T47D (cell line): ENCODE data around the gene BAD.
"Not testable (repeated sequence)": the region's sequence is repeated elsewhere in the genome, so short reads cannot be mapped to it uniquely, and the experiment has no call there.

Experiments
- DNase-seq, 2 experiments: peaks; one replicate each; pipeline versions ENCODE4 v3.0.0 to v3.0.0-alpha.2; 2011 to 2012; ENCODE audit warnings: low read depth in 1 of 2, low spot score in 1 of 2
- JUND ChIP-seq: IDR thresholded peaks from 2 replicates; pipeline ENCODE4 v1.6.1; 2012; ENCODE audit warnings: low read depth
- in situ Hi-C: cut with HindIII; loops from 2 replicates; pipeline ENCODE4 v1.10.0; 2016; ENCODE audit warnings: low sequenced_read_pairs, low pct_unique_long_range_greater_than_20kb

The BAD gene

DNA sequence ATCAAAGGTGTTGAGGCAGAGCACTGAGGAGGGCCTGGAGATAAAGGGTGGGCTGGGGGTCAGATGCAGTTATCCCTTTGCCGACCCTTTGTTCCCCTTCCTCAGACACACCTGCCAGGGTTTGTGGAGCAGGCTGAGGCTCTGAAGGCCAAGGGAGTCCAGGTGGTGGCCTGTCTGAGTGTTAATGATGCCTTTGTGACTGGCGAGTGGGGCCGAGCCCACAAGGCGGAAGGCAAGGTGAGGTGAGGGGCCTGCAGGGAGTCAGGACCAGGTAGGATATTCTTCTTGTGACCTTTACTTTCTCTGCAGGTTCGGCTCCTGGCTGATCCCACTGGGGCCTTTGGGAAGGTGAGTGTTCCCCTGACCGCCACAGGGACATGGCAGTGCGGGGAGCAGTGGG, 36.1 kb upstream of the BAD start:
- in situ Hi-C loops = no loop called here
- no peak for DNase-seq
- no peak for TF ChIP-seq JUND

DNA sequence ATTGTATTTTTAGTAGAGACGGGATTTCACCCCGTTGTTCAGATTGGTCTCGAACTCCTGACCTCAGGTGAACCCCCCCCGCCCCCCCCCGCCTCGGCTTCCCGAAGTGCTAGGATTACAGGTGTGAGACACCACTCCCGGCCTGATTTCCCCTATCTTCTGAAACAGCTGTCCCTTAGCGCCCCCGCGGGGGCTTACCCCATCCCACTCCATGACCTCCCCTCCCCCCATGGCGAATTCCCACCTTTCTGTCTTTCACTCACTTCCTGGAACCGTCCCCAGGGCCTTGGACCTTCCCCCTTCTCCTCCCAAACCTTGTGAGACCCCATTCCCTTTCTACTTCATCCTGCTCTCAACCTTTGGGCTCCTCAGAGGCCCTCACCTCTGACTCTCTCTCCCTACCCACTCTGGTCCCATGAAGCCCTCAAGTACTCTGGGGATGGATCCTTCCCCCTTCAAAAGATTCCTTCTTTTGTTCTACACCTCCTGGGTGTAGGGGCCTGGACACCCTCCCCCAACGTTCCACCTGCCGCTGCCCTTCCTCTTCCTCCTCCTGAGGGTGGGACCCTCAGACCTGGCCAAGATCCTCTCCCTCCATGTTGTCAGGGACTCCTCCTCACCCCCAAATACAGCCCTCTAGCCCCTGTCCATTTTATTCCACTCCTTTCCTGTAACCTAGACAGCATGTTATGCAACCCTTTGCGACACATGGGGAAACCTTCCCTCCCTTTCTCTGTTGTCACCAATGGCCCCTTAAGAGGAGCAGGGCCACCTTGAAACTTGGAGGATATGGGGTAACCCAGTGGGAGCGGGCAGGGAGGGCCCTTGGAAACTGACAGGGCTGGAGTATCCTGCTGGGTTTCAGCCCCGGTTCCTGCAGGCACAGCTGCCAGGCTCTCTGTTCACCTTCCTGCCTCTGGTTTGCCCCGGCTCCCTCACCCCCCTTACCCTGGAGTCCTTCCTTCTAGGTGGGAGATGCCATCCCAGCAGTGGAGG, 34.6 kb upstream of the BAD start:
- in situ Hi-C loops = no loop called here
- no peak for TF ChIP-seq JUND
- DNase-seq = no peak

DNA sequence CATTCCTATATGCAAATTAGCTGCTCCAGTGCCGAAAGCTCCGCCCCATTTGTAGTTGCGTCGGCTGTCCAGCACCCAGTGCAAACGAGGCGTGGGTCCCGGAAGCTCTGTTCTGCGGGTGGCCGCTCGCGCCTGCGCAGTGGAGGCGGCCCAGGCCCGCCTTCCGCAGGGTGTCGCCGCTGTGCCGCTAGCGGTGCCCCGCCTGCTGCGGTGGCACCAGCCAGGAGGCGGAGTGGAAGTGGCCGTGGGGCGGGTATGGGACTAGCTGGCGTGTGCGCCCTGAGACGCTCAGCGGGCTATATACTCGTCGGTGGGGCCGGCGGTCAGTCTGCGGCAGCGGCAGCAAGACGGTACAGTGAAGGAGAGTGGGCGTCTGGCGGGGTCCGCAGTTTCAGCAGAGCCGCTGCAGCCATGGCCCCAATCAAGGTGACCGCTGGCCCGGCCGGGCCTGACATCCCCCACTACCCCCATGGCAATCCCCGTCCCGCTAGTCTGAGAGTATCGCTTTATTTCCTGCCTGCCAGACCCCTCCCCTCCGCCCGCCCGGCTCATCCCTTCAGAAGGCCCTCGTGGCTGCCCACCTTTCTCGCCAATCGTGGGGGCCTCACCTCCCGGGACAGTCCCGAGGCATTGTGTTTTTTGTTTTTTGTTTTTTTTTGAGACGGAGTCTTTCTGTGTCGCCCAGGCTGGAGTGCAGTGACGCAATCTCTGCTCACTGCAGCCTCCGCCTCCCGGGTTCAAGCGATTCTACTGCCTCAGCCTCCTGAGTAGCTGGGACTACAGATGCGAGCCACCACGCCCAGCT, 33.7 kb upstream of the BAD start, which contains the start of gene PRDX5:
Gene PRDX5 (plus strand): TSS at position 161 of the 805 bp plus-strand sequence. CDS start 95 bp downstream, at position 256.
- peak; percentile 96 to 99 for DNase-seq
- TF ChIP-seq JUND = no peak
- in situ Hi-C loops = no loop called here

DNA sequence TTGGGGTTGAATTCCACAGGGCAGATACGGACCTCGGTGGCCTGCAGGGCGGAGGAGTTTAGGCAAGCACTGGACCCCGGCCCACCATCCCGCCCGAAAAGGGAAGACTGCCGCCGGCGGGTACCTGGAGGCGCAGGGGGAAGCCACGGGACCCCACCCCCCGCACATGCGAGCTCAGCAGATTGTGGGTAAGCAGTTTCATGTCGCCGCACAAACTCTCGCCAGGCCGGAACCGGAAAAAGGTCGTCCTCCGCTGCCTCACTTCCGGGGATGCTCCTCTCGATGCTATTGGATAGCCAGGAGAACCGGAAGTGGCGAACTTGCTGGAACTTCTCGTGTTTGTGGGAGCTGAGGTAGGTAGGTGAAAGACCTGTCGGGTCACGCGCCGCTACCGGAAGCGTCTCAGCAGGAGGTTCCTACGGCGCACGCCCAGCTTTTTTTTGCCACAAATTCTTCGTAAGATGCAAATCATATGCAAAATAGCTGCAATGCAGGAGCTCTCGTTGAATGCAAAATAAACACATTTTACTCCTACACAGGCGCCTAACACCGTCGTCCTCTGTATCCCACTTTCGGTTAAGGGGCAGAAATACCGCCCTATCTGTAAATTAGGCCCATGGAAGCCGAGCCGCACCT, 33.0 kb upstream of the BAD start, which contains the start of gene TRMT112:
Gene TRMT112 (minus strand): TSS at position 235 of the 636 bp plus-strand sequence. CDS start 33 bp downstream, at position 202.
- TF ChIP-seq JUND = no peak
- DNase-seq = peak; percentile 94 to 100
- in situ Hi-C loops = no loop called here

DNA sequence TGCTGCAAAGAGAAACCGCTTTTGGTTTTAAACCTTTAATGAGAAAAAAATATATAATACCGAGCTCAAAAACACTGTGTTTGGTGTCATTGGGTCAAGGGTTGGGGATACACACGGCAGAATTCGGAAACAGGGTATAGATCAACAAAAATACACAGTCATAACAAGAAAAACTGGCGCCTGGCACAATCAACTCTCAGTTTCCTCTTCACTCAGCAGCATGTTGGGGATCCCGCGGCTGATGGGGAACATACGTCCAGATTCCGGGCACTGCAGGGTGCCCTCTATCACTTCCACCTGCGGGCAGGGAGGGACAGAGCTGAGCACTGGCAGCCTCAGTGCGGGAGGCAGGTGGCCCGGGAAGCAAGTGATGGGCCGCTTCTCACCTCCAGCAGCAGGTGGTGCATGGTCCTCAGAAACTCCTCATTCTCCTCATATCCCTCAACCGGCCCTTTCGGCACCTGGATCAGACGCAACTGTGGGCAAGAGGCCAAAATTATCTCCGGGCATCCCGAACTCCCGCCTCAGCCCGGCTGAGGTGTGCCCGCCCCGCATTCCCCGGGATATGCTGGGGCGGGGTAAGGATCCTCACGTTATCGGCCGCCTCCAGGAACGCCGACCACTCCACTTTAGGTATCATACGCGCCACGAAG, 32.3 kb upstream of the BAD start:
- TF ChIP-seq JUND = no peak
- peak in 1 of 2 experiments; percentile 82 for DNase-seq
- in situ Hi-C loops = no loop called here

DNA sequence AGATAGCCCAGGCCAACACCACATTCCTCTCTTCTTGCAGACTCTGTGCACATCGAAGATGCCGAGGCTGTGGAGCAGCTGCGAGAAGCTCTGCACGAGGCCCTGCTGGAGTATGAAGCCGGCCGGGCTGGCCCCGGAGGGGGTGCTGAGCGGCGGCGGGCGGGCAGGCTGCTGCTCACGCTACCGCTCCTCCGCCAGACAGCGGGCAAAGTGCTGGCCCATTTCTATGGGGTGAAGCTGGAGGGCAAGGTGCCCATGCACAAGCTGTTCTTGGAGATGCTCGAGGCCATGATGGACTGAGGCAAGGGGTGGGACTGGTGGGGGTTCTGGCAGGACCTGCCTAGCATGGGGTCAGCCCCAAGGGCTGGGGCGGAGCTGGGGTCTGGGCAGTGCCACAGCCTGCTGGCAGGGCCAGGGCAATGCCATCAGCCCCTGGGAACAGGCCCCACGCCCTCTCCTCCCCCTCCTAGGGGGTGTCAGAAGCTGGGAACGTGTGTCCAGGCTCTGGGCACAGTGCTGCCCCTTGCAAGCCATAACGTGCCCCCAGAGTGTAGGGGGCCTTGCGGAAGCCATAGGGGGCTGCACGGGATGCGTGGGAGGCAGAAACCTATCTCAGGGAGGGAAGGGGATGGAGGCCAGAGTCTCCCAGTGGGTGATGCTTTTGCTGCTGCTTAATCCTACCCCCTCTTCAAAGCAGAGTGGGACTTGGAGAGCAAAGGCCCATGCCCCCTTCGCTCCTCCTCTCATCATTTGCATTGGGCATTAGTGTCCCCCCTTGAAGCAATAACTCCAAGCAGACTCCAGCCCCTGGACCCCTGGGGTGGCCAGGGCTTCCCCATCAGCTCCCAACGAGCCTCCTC, 31.4 kb upstream of the BAD start:
- DNase-seq, in situ Hi-C loops: not testable (repeated sequence)

DNA sequence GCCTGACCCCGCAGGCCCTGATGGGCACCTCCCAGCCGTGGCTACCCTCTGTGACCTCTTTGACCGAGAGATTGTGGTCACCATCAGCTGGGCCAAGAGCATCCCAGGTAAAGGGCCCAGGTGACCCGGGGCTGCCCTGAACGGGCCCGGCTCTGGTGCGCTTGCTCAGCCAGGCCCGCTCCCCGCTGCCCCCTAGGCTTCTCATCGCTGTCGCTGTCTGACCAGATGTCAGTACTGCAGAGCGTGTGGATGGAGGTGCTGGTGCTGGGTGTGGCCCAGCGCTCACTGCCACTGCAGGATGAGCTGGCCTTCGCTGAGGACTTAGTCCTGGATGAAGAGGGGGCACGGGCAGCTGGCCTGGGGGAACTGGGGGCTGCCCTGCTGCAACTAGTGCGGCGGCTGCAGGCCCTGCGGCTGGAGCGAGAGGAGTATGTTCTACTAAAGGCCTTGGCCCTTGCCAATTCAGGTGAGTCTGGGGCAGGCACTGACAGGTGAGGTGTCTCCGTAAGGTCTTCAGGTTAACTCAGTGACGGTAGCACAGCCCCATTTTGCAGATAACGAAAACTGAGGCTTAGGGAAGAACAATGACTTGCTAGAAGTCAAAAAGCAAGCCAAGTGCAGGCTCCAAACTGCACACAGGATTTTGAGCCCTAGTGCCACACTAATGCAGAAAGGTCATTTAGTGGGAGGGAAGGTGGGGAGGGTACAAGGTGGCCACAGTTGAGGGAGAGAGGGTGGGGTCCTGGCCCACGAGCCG, 30.5 kb upstream of the BAD start:
- no peak for TF ChIP-seq JUND
- DNase-seq = no peak
- in situ Hi-C loops = no loop called here

DNA sequence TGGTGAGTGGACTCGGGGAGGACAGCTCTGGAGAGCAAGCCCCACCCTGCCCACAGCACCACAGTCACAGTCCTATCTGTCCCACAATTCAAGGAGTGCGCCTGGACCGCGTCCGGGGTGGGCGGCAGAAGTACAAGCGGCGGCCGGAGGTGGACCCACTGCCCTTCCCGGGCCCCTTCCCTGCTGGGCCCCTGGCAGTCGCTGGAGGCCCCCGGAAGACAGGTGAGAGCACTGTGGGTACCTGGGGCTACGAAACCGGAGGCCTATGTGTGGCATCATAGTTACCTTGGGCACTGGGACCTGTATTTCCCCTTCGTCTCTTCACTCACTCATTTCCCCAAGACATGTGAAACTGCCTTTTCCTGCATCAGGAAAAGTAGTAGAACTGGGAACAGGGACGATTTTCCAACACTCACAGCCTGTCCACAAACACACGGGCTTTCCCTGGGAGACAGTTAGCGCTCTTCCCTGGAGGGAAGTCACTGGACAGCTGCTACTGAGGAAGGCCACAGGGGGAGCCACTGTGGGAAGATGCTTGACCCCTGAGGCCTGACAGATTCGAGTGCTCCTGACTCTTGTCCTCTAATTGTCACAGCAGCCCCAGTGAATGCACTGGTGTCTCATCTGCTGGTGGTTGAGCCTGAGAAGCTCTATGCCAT, 29.8 kb upstream of the BAD start:
- TF ChIP-seq JUND = no peak
- peak in 1 of 2 experiments; percentile 49 for DNase-seq
- in situ Hi-C loops = no loop called here

DNA sequence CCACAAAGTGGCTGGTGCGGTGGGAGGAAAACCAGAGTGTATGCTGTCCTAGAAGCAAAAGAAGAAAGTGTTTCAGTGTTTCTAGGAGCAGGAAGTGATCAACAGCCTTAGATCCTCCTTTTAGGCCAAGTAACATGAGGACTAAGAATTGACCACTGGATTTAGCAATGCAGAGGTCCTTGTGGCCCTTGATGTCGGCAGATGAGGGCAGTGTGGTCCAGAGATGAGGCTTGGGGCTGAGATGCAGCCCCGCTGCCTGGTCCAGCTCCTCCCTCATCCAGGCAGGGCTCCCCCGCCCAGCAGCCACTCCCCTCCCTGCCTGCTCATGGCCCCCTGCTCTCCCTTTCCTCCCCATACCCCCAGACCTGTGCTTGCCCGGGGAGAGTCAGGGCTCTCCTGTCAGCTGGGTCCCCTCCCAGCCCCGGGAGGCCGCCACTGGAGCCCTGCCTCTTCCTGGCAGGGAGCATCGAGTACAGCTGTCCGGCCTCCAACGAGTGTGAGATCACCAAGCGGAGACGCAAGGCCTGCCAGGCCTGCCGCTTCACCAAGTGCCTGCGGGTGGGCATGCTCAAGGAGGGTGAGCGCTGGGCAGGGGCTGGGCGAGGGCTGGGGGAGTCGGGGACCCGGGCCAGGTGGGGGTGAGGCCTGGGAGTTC, 29.2 kb upstream of the BAD start:
- no peak for DNase-seq
- TF ChIP-seq JUND = no peak
- in situ Hi-C loops = no loop called here

DNA sequence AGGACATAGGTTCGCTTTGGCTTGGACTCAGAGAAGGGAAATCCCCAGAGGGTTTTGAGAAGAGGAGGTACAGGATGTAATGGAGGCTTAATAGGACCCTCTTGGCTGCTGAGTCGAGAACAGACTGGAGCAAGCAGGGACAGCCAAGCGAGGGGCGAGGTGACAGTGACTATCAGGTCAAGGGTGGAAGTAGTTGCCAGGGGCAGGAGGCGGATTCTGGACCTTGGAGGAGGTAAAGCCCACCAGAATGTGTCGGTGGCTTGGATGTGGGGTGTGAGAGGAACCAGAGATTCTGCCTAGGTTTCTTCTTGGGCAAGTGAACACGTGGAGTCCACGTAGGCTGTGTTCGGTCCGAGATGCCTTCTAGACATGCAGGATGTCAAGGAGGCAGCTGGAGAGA, 28.5 kb upstream of the BAD start:
- no peak for DNase-seq
- TF ChIP-seq JUND = no peak
- in situ Hi-C loops = no loop called here

DNA sequence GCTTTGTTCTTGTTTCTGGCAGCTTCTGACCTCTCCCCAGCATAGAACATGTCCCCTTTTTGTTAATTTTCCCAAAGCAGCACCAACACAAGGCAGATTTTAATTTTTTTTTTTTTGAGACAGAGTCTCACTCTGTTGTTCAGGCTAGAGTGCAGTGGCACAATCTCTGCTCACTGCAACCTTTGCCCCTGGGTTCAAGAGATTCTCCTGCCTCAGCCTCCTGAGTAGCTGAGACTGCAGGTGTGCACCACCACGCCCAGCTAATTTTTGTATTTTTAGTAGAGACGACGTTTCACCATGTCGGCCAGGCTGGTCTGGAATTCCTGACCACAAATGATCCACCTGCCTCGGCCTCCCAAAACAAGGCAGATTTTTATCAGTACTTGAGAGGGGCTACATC, 23.3 kb upstream of the BAD start:
- DNase-seq, in situ Hi-C loops: not testable (repeated sequence)
